K562 (cell line): Measurements from ENCODE around the gene TMEM168. TPM values are rescaled to one million over a fixed set of nuclear protein-coding genes. Genes with fewer than 3 reads are reported as not detected.

Source experiments
- ATAC-seq: fragments of 200-7000 bp; cut with Tn5 transposase; 3 replicates; pipeline ENCODE4 v1.9.1; 2020; ENCODE audit warnings: moderate library complexity
- BruUV-seq: library from RNA; stranded (reverse); fragments of 400-500 nt; replicated peaks from 2 replicates; lab custom pipeline; 2021; lab: Mats Ljungman, UMichigan
- CTCF ChIA-PET: fragments of 300-600 bp; formaldehyde crosslinking; extraction: SDS; loops from one replicate; lab custom pipeline; 2021; ENCODE audit warnings: low intra/inter-chr PET ratio; lab: Yijun Ruan, JAX
- POLR2A ChIA-PET: fragments of 300-600, 350-650 bp; sonication (Branson Sonifier 250); formaldehyde crosslinking; extraction: SDS; loops from one replicate; lab custom pipeline; 2021; ENCODE audit warnings: antibody characterized with exemption, inconsistent platforms; lab: Yijun Ruan, JAX
- DNase-seq, 4 experiments: peaks; one replicate each; pipeline versions ENCODE4 v3.0.0 to v3.0.0-alpha.2; 2011 to 2018; ENCODE audit warnings: low spot score in 3 of 4, mixed read lengths in 3 of 4; ENCODE audit errors: extremely low read depth in 1 of 4
- FAIRE-seq: peaks from 2 replicates; lab custom pipeline; 2011; peaks lifted over from hg19 to GRCh38; lab: Jason Lieb, UNC
- H2AFZ ChIP-seq: 2 replicates; pipeline ENCODE4 v1.6.0; 2011; ENCODE audit warnings: low read depth, low read length, control low read depth, inconsistent platforms
- H3K27ac ChIP-seq: fragments of 200-600 bp; 3 replicates; pipeline ENCODE4 v1.8.0; 2011; ENCODE audit warnings: low read depth, mild to moderate bottlenecking, control low read depth, inconsistent platforms, low read length, moderate library complexity, mixed read lengths; ENCODE audit errors: extremely low read depth
- H3K27me3 ChIP-seq, 2 experiments: fragments of 300-600 bp in 1 of 2; 2 replicates in 1 of 2; 3 replicates in 1 of 2; pipeline versions ENCODE4 v1.6.0 to v1.8.0; 2011; ENCODE audit warnings: inconsistent platforms in 2 of 2, low read length in 2 of 2, mild to moderate bottlenecking in 1 of 2, mixed read lengths in 1 of 2, moderate library complexity in 1 of 2; ENCODE audit not compliant: control insufficient read depth in 2 of 2, insufficient read depth in 2 of 2
- H3K36me3 ChIP-seq: fragments of 300-600 bp; 3 replicates; pipeline ENCODE4 v1.8.0; 2011; ENCODE audit warnings: mild to moderate bottlenecking, low read length, inconsistent platforms; ENCODE audit not compliant: control insufficient read depth, insufficient read depth
- H3K4me1 ChIP-seq, 2 experiments: fragments of 200-600 bp in 1 of 2; replicated peaks in 1 of 2; 2 replicates in 1 of 2; 3 replicates in 1 of 2; pipeline versions ENCODE4 v1.5.1 to v1.8.0; 2011; ENCODE audit warnings: inconsistent platforms in 2 of 2, low read length in 2 of 2, mild to moderate bottlenecking in 1 of 2, mixed read lengths in 1 of 2, moderate library complexity in 1 of 2; ENCODE audit not compliant: control insufficient read depth in 2 of 2, insufficient read depth in 2 of 2
- H3K4me2 ChIP-seq: 2 replicates; pipeline ENCODE4 v1.6.1; 2011; ENCODE audit warnings: low read length, control low read depth, inconsistent platforms, mixed read lengths; ENCODE audit not compliant: insufficient read depth
- H3K4me3 ChIP-seq: fragments of 200-600 bp; sonication (generic), shearing (Covaris generic); 2 replicates; pipeline ENCODE4 v1.5.1; 2016; ENCODE audit warnings: control low read depth, inconsistent platforms
- H3K79me2 ChIP-seq: fragments of 200-600 bp; 3 replicates; pipeline ENCODE4 v1.8.0; 2011; ENCODE audit warnings: low read length, inconsistent platforms; ENCODE audit not compliant: control insufficient read depth, insufficient read depth
- H3K9ac ChIP-seq, 2 experiments: 2 replicates each; pipeline versions ENCODE4 v1.6.0 to v1.6.1; 2011; ENCODE audit warnings: low read depth in 2 of 2, low read length in 2 of 2, control low read depth in 1 of 2, inconsistent platforms in 1 of 2, mild to moderate bottlenecking in 1 of 2, mixed read lengths in 1 of 2; ENCODE audit not compliant: insufficient read depth in 1 of 2
- H3K9me1 ChIP-seq: one replicate; pipeline ENCODE4 v1.6.0; 2011; ENCODE audit warnings: inconsistent platforms, mild to moderate bottlenecking, low read length, moderate library complexity; ENCODE audit not compliant: control insufficient read depth, insufficient read depth
- H3K9me3 ChIP-seq: replicated peaks from 2 replicates; pipeline ENCODE4 v1.5.1; 2011; ENCODE audit warnings: low read depth, low read length, inconsistent platforms; ENCODE audit not compliant: control insufficient read depth, insufficient read depth
- H4K20me1 ChIP-seq: replicated peaks from 2 replicates; pipeline ENCODE4 v1.6.1; 2011; ENCODE audit warnings: low read length, inconsistent platforms, mixed read lengths; ENCODE audit not compliant: control insufficient read depth, insufficient read depth
- CBX2 ChIP-seq: fragments of 200-600 bp; sonication (generic); IDR thresholded peaks from one replicate; pipeline ENCODE4 v1.6.1; 2012; ENCODE audit warnings: mild to moderate bottlenecking, low read length, inconsistent platforms; ENCODE audit not compliant: insufficient read depth, poor library complexity, severe bottlenecking
- CEBPZ ChIP-seq: fragments of 150-350 bp; IDR thresholded peaks from 2 replicates; pipeline ENCODE4 v1.6.1; 2014; ENCODE audit warnings: low read depth, mild to moderate bottlenecking, low read length, borderline replicate concordance
- FOXP4 ChIP-seq: sonication (generic); formaldehyde crosslinking; IDR thresholded peaks from 2 replicates; pipeline ENCODE4 v1.8.0; 2022; ENCODE audit warnings: mild to moderate bottlenecking, missing genetic modification reagents, borderline replicate concordance
- HDAC3 ChIP-seq: fragments of 450-650 bp; IDR thresholded peaks from 2 replicates; pipeline ENCODE4 v1.6.1; 2018; ENCODE audit warnings: borderline replicate concordance, mild to moderate bottlenecking, moderate library complexity; ENCODE audit not compliant: partially characterized antibody
- HDGF ChIP-seq: fragments of 450-650 bp; IDR thresholded peaks from 2 replicates; pipeline ENCODE4 v1.6.1; 2016
- POLR2G ChIP-seq: fragments of 200-400 bp; formaldehyde crosslinking; IDR thresholded peaks from 2 replicates; pipeline ENCODE4 v1.6.1; 2017; ENCODE audit warnings: low read depth, mild to moderate bottlenecking, antibody characterized with exemption, low read length, moderate library complexity
- RUNX1 ChIP-seq: sonication (generic); IDR thresholded peaks from 2 replicates; pipeline ENCODE4 v1.6.1; 2016; ENCODE audit warnings: antibody characterized with exemption, low read depth
- SRSF9 ChIP-seq: fragments of 200-400 bp; formaldehyde crosslinking; IDR thresholded peaks from 2 replicates; pipeline ENCODE4 v1.6.1; 2017; ENCODE audit warnings: low read depth, low read length, borderline replicate concordance
- STAT5A ChIP-seq: IDR thresholded peaks from 2 replicates; pipeline ENCODE4 v1.6.1; 2012; ENCODE audit warnings: low read length, inconsistent platforms, borderline replicate concordance
- TFE3 ChIP-seq: fragments of 450-650 bp; formaldehyde crosslinking; IDR thresholded peaks from 2 replicates; pipeline ENCODE4 v1.4.0; 2020; ENCODE audit warnings: mild to moderate bottlenecking, mixed read lengths
- YY1 ChIP-seq, 3 experiments: IDR thresholded peaks; 2 replicates each; pipeline ENCODE4 v1.6.1; 2011; ENCODE audit warnings: low read length in 2 of 3, mild to moderate bottlenecking in 2 of 3, moderate library complexity in 2 of 3, borderline replicate concordance in 1 of 3, control low read depth in 1 of 3, low read depth in 1 of 3; ENCODE audit not compliant: insufficient read depth in 3 of 3, insufficient replicate concordance in 2 of 3, control insufficient read depth in 1 of 3, insufficient read length in 1 of 3; ENCODE audit errors: extremely low read depth in 1 of 3
- ZFP30 ChIP-seq: fragments of 250-450 bp; sonication (Bioruptor Pico); IDR thresholded peaks from 2 replicates; pipeline ENCODE4 v1.8.0; 2022; ENCODE audit warnings: moderate library complexity, mild to moderate bottlenecking, inconsistent platforms, borderline replicate concordance
- ZNF197 ChIP-seq: fragments of 200-800 bp; sonication (Bioruptor generic); IDR thresholded peaks from 2 replicates; pipeline ENCODE4 v1.6.1; 2016; ENCODE audit warnings: low read depth, missing genetic modification characterization, missing compliant biosample characterization
- ZNF41 ChIP-seq: fragments of 250-450 bp; sonication (Bioruptor Pico); conservative IDR thresholded peaks from 2 replicates; pipeline ENCODE4 v1.4.0; 2020; ENCODE audit warnings: mild to moderate bottlenecking
- ZNF766 ChIP-seq: fragments of 200-800 bp; sonication (Bioruptor generic); conservative IDR thresholded peaks from 2 replicates; pipeline ENCODE4 v1.6.1; 2016; ENCODE audit warnings: missing genetic modification characterization, missing compliant biosample characterization
- WGBS: fragments of 100-300 bp; shearing (Covaris generic); methylation state at CpG from one replicate; pipeline ENCODE4 v1.1.6; 2016; ENCODE audit warnings: low coverage, mixed read lengths; ENCODE audit not compliant: insufficient coverage; ENCODE audit errors: missing lambda C conversion rate; 5-methylcytosine and 5-hydroxymethylcytosine counted together
- in situ Hi-C: fragments of 300-500 bp; cut with MboI; formaldehyde crosslinking; loops from 4 replicates; pipeline ENCODE4 v1.15.0; 2018; ENCODE audit warnings: inconsistent platforms, mixed read lengths
- intact Hi-C: fragments of 100-400 bp; cut with micrococcal nuclease; formaldehyde crosslinking; loops from 2 replicates; pipeline ENCODE4 v1.14.2; 2022
- polyA plus RNA-seq, 8 experiments: library from polyadenylated mRNA; depleted of rRNA in 4 of 8; stranded (reverse) in 5 of 8; unstranded in 3 of 8; fragments of >200 nt; fragmentation: Nextera tagmentation in 2 of 8; fragmentation: Illumina TruSeq in 1 of 8; extraction: Ambion mirVana in 2 of 8; extraction: Trizol in 1 of 8; gene quantifications; 2 replicates each; pipeline versions ENCODE4 v1.2.1 to v1.2.3, GENCODE V29; 2011 to 2014; ENCODE audit warnings: inconsistent platforms in 1 of 8, missing spikeins in 1 of 8
- total RNA-seq, 7 experiments: library from RNA; depleted of rRNA in 6 of 7; stranded (reverse); fragments of >200 nt in 6 of 7; fragmentation: Illumina TruSeq in 2 of 7; extraction: Trizol in 2 of 7; gene quantifications; 2 replicates each; pipeline versions ENCODE4 v1.2.1 to v1.2.3, GENCODE V29; 2011 to 2021; ENCODE audit warnings: low replicate concordance in 1 of 7

TMEM168 gene
- total and polyA plus RNA-seq, 9 of the 15 experiments (the other 6 are each of a cell fraction or from before 2014, with no cell fraction given) = 19.7 to 50.7 (median 25.4) TPM

GRCh38 chr7:112743811-112744210, 46.4 kb downstream of the TMEM168 start:
- no peaks in the 10 kb centered on the region for H4K20me1 ChIP-seq
- CTCF ChIA-PET = no interaction called here
- H3K27ac ChIP-seq = no peak overlapping the region
- no peaks in the 10 kb centered on the region for H3K27me3 ChIP-seq
- no peaks in the 10 kb centered on the region for H3K9me1 ChIP-seq
- no peak for DNase-seq
- in situ Hi-C loops (no loop called here), intact Hi-C loops (no loop called here)
- H3K9me3 ChIP-seq = no peaks in the 10 kb centered on the region
- H2AFZ ChIP-seq = no peak overlapping the region
- H3K4me2 ChIP-seq = no peak overlapping the region
- ATAC-seq = no peak; the same call in 2 of the 3 replicates
- no peak overlapping the region for H3K9ac ChIP-seq
- no peak for FAIRE-seq
- BruUV-seq = no TSS peak
- WGBS = 6% methylated on average over 1 of the region's 1 CpG
- no peak overlapping the region for H3K4me3 ChIP-seq
- POLR2A ChIA-PET = no interaction called here
- H3K4me1 ChIP-seq = no peaks in the 10 kb centered on the region
- no peaks in the 10 kb centered on the region for H3K79me2 ChIP-seq
- no peaks in the 10 kb centered on the region for H3K36me3 ChIP-seq
- no peak for TF ChIP-seq POLR2G
- no peak for TF ChIP-seq CEBPZ
- no peak for TF ChIP-seq FOXP4 (CRISPR knock-in tag)
- no peak for TF ChIP-seq ZNF766 (CRISPR knock-in tag)
- no peak for TF ChIP-seq ZNF41 (CRISPR knock-in tag)
- no peak for TF ChIP-seq HDAC3
- TF ChIP-seq YY1 (IDR thresholded peaks at IDR 0.05; ENCODE audit: borderline replicate concordance in 1 of 3, control insufficient read depth in 1 of 3, extremely low read depth in 1 of 3, insufficient read depth in 3 of 3, insufficient read length in 1 of 3, insufficient replicate concordance in 2 of 3, low read depth in 1 of 3, low read length in 2 of 3) = no peak
- no peak for TF ChIP-seq STAT5A
- no peak for TF ChIP-seq SRSF9
- TF ChIP-seq CBX2 = no peak
- no peak for TF ChIP-seq HDGF
- no peak for TF ChIP-seq ZFP30 (CRISPR knock-in tag)
- no peak for TF ChIP-seq TFE3
- no peak for TF ChIP-seq RUNX1
- TF ChIP-seq ZNF197 (CRISPR knock-in tag) = no peak
